DMS114 treated with DMSO at 0.1 percent for 48 hours (cell line): ENCODE measurements around the gene UGGT2.
"Not testable (repeated sequence)": the region's sequence is repeated elsewhere in the genome, so short reads cannot be mapped to it uniquely, and the experiment has no call there.

Experiments used
- DNase-seq: peaks from one replicate; lab custom pipeline; 2025; ENCODE audit not compliant: unreplicated experiment; lab: John Stamatoyannopoulos, UW

The UGGT2 gene

DNA sequence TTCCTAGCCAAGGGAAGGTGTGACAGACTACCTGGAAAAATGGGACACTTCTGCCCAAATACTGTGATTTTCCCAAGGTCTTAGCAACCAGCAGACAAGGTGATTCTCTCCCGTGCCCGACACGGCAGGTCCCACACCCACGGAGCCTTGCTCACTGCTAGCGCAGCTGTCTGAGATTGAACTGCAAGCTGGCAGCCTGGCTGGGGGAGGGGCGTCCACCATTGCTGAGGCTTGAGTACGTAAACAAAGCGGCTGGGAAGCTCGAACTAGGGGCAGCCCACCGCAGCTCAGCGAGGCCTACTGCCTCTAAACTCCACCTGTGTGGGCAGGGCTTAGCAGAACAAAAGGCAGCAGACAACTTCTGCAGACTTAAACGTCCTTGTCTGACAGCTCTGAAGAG lies 146.2 kb downstream of the UGGT2 start:
- no peak for DNase-seq

DNA sequence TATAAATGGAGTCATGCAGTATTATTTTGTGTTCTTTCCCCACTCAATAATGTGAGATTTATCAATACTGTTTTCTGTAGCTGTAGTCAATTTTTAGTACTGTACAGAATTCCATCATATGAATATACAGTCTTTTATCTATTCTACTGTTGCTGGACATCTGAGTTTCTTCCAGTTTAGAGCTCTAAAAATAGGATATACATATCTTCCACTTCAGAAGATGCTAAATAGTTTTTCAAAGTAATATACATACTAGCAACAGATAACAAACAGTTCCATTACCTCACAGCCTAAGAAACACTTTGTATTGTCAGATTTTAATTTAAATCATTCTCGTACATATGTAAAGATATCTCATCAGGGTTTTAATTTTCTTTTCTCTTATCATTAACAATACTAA lies 149.6 kb downstream of the UGGT2 start:
- DNase-seq: no peak

DNA sequence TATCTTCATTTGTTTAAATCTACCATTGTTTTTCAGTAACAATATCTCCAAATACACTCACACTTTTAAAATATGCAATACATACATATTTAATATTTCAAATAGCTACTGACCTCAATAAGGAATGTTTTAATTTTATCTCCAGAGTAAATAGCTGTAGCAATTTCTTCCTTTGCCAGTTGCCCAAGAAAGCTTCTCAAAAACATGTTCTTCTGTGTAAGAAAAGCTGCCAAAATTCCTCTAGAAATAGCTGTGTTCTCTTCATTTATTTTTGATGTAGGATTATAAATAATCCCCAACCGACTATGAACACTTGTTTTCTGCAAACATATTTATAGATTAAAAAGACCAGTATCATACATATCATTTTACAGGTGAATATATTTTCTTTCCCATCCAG lies 150.5 kb downstream of the UGGT2 start:
- no peak for DNase-seq

DNA sequence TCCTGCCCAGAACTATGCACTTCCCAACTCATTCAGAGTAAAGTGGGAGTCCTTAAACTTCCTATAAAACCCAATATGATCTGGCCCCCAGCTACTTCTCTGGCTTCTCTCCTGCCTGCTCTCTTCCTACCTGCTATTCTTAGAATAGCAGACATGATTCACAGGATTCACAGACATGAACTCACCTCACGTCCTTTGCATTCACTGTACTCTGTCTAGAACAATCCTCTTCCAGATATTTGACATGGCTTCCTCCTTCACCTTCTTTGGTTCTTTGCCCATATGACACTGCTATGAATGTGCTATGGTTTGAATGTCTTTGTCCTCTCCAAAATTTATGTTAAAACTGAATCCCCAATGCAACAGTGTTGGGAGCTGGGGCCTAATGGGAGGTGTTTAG lies 154.9 kb downstream of the UGGT2 start:
- DNase-seq: no peak

DNA sequence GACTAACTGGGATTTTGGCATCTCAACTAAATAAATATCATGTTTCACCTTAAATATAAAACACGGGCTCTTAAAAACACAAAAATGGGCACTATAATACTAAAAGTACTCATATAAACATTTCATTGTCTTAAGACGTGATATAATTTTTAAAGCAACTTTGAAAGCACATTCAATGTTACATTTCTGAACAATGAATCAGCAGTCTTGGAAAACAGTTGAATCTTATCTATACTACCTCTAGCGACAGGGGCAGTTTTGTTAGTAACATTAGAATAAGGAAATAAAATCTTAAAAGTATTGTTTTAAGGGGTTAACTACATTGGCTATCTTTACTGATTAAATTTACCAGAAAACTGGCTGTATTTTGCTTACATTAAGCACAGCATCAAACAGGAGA lies 156.9 kb downstream of the UGGT2 start:
- DNase-seq: no peak

DNA sequence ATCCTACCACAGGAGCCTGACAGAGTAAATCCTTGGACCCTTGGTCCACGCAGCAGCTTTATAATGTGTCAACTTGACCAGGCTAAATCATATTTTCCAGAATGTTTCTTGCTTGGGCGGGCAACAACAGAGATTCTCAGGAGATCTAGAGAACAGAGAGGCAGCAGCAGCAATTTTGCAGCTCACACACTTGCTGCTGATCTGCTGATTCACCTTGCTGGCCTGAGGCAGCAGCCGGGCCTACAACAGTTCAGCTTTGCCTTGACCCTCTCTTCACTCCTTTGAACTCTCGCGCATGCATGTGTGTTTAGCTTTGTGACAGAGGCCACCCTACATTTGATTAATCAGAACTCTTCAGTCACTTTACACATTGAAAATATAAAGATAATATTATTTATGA lies 159.3 kb downstream of the UGGT2 start:
- DNase-seq: no peak

DNA sequence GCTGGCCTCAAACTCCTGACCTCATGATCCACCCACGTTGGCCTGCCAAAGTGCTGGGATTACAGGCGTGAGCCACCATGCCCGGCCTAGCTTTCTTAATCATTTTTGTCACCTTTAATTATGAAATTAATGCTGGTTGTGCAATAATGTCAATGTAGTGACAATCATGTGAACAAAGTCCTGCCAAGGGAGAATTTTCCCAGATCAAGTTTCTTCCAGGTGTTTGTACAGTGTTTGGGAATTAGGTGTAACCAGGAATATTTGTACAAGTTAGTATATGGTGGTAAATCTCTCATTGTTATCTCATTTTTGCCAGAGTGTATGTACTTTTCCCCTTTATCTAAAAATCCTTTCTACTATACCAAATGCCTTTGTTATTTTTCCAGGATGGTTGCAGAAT lies 171.1 kb downstream of the UGGT2 start:
- DNase-seq: no peak

DNA sequence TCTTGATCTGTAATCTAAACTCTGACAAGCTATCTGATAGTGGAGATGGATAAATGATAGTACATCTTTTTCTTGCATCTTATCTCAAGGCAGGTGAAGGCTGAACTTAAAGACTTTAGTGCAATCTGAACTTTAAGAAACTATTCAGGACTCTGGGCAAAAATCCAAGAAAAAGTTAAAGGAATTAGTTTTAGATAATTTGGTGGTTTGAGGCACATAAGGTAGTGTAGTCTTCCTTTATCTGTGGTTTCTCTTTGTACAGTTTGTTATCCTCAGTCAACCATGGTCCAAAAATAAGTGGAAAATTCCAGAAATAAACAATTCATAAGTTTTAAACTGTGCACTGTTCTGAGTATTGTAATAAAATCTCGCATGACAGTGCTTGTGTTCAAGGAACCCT lies 172.9 kb downstream of the UGGT2 start:
- DNase-seq: no peak

DNA sequence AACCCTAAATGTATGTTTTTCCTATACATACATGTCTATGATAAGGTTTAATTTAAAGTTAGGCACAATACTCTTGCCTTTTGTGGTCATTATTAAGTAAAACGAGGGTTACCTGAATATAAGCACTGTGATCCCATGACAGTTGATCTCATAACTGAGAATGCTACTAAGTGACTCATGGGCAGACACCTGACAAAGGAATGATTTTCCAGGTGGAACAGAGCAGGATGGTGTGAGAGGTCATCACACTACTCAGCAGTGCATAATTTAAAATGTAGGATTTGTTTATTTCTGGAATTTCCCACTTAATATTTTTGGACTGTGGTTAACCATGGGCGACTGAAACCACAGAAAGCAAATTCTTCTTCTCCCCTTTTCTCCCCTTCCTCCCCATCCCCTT lies 178.9 kb downstream of the UGGT2 start:
- DNase-seq: no peak

DNA sequence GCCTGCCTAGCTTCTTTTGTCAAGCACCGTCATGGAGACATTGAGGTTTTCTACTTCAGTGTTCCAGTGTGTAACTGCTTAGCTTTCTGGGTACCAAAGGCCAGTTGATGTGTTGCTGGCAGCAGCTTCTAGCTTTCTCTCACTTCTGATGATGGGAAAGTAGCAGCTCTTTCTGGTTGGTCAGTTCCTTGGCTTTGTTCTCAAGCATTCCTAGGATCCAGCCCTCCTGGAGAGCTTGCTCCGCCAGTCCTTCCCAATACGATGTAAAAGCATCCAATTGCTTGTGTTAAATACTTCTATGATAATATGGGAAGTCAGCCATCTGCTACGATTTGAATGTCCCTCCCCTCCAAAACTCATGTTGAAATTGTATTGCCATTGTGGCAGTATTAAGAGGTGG lies 182.8 kb downstream of the UGGT2 start:
- no peak for DNase-seq

DNA sequence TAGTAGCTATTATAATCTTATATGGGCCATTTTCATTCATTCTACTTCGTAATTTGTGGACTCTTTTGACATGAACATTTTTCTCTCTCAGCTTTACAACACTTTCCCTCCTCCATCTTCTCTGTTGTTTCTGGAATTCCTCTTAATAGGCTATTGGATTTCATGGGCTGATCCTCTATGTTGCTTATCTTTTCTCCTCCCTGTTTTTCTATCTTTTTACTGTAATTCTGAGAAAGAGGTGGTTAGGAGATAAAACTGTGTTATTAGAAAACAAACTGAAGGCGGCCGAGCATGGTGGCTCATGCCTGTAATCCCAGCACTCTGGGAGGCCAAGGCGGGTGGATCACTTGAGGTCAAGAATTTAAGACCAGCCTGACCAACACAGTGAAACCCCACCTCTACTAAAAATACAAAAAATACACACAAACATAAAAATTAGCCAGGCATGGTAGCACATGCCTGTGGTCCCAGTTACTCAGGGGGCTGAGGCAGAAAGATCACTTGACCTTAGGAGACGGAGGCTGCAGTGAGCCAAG lies 188.1 kb downstream of the UGGT2 start:
- no peak for DNase-seq

DNA sequence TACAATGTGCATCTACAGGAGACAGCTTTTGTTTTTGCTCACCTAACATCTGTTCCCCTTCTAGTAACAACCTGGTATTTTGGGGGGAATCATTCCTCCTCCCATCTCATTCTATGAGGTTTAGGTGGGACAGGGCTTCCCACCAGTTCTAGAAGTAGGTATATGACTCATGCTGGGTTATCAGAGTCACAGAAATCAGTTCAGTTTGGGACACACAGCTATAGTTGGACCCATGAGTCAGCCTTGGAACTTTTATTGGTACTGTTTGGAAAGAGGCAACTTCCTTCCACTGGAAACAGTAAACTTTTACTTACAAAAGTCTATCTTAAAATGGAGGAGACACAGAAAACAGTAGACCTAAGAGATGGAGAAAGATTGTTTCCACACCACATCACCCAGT lies 190.8 kb downstream of the UGGT2 start:
- no peak for DNase-seq

DNA sequence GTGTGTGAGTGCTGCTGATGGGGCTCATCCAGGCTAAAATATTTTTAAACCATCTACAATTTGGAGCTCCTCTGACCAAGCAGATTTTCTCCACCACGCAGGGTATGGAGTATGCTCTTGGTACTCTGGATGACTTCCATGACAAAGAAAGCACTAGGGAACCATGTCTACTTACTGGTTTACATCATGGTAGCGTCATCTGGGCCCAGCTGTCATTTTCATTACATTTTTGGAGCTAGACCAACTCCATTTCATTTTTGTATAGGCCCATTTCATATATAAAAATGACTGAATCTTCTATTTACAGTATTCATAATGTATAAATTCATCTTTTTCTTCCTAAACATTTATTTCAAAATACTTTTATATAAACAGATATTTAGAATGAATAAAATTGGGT lies 191.9 kb downstream of the UGGT2 start:
- DNase-seq: no peak

DNA sequence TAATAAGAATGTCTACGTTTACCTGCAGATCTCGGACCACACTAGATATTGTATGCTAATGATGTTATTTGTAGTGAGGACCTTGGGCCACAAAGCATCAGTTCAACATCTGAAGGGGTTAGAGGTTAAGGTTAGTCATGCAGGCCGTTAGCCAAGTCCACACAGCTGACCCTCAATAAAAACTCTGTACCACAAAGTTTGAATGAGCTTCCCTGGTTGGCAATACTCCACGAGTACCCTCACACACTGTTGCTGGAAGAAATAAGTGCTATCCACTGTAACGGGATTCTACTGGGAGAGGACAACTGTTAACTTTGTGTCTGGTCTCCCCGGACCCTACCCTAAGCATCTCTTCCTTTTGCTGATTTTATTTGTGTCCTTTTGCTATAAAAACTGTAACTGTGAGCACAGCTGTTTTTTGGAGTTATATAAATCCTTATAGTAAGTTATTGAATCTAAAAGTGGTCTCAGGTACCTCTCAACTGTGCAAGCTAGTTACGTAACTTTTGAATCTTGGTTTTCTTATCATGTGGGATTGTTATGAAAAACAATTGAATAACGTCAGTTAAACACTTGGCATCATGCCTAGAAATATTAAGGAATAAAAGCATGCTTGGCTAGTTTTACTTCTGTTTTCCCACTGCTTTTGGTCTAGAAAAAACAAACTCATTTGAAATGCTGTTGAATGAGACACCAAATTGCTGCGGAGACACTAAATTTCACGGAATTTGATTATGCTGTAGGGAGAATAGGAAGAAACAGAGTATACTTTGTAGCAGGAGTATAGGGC lies 194.7 kb downstream of the UGGT2 start:
- no peak for DNase-seq

DNA sequence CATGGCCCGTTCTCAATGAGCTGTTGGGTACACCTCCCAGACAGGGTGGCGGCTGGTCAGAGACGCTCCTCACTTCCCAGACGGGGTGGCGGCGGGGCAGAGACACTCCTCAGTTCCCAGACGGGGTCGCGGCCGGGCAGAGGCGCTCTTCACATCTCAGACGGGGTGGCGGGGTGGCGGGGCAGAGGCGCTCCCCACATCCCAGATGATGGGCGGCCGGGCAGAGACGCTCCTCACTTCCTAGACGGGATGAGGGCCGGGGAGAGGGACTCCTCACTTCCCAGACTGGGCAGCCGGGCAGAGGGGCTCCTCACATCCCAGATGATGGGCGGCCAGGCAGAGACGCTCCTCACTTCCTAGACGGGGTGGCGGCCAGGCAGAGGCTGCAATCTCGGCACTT lies 207.5 kb downstream of the UGGT2 start:
- not testable (repeated sequence) for DNase-seq

DNA sequence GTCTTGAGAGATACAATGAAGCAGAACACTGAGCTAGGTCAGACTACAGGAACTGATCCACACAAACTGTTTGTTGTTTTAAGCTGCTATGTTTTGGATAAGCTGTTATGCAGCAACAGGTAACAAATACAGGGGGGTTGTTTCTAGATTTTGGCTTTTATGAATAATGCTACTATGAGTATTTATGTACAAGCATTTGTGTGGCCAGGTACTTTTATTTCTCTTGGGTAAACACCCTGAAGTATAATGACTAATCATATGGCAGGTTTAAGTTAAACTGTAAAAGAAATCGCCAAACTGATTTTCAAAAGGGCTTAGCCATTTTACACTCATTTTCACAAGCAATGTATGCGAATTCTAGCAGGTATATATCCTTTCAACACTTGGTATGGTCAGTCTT lies 210.3 kb downstream of the UGGT2 start:
- no peak for DNase-seq

DNA sequence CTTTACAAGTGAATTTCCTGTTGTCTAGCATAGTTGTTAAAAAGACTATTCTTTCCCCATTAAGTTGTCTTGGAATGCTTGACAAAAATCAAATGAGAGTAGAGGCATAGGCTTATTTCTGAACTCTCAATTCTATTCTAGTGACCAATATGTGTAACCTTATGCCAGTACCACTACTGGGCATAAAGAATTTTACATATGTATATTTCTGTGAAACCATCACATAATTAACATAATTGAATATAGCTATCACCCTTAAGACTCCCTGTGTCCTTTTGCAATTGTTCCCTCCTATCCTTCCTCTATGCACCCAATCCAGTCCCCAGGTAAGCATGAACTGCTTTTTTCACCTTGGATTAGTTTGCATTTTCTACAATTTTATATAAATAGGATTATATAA lies 211.3 kb downstream of the UGGT2 start:
- no peak for DNase-seq

DNA sequence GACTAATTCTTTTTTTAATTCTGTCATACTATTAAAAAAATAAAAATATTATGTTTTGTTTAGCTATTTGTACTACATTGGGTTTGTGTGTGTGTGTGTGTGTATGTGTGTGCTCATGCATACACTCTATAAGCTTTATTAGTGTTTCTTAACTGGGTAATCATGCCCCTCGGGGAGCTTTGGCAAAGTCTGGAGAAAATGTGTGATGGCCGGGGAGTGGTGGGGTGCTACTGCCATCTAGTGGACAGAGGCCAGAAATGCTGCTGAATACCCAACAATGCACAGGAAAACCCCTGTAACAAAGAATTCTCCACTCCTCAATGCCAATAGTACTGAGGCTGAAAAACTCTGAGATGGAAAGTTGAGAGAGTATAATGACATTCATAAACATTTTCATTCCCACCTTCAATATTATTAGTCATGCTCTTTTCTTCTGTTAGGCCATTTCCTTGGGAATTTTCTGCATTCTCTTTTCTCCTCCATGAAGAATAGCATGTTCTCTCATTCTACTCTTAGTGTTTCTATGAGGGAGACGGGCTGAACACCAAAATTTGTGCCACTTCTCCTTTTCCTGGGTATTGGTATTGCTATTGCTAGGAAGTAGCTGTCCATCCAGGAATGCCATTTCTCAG lies 219.0 kb downstream of the UGGT2 start:
- peak; percentile 17 for DNase-seq

DNA sequence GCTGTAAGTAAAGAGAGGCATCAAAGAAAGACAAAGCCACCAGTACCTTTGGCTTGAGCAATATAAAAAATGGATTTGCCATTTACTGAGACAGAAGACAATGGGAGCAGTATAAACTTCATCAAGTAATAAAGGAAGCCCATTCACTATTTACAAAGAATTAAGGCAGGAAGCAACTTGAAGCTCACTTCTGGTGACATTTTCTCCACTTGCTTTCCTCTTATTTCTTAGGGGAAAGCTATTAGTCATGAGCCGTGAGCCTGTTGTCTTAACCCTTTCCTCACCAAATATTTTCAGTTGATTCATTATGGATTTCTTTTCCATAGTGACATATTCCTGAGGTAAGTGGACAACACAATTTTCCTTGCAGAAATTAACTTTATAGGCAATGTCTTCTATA lies 219.5 kb downstream of the UGGT2 start:
- DNase-seq: no peak

DNA sequence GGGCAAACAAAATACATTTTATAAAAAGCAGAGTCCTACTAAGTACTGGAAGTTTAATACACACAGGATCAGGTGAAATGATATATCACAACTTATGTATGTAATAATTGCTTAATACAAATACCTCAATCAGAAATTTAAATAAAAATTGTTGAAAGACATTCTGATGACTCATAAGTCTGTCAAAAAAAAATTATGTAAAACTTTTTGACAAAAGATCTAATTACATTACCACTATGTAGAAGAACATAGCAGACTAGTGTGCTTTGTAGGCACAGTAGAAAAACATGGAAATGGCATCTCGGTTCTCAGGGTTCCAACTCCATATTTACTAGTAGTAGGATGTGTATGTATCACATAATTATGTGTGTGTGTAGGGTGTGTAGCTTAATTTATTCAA lies 220.1 kb downstream of the UGGT2 start:
- no peak for DNase-seq

DNA sequence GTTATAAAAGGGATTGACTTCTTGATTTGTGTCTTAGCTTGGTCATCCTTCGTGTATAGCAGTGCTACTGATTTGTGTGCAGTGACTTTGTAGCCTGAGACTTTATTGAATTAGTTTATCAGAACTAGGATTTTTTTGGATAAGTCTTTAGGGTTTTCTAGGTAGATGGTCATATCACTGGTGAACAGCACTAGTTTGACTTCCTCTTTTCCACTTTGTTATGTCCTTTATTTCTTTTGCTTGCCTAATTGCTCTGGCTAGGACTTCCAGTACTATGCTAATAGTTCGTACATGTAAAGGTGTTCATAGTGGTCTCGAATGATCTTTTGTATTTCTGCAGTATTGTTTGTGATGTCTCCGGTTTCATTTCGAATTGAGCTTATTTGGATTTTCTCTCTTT lies 230.9 kb downstream of the UGGT2 start:
- no peak for DNase-seq

DNA sequence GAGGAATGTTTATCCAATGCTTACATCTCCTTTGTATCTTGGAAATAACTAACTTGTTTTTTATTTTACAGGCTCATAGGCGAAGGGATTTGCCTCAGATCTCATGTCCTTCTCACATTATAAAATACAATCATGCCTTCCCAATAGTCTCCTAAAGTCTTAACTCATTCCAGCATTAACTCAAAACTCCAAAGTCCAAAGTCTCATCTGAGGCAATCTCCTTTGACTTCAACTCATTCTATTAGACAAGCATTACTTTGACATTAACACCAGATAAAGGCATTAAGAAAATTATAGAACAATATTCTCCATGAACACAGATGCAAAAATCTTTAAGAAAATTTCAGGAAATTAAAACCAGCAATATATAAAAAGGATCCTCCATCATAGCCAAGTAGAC lies 238.7 kb downstream of the UGGT2 start:
- DNase-seq: no peak

DNA sequence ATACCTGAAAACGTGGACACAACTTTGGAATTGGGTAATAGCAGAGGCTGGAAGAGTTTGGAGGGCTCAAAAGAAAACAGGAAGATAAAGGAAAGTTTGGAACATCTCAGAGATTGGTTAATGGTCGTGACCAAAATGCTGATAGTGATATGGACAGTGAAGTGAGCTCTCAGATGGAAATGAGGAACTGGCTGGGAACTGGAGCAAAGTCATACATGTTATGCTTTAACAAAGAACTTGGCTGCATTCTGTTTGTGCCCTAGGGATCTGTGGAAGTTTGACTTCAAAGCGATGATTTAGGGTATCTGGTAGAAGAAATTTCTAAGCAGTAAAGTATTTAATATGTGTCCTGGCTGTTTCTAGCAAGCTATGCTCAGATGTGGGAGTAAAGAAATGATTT lies 240.1 kb downstream of the UGGT2 start:
- DNase-seq: no peak
